H9 (cell line): ENCODE measurements around the gene NKPD1. TPM values are rescaled to one million over a fixed set of nuclear protein-coding genes. Genes with fewer than 3 reads are reported as not detected.
A peak's percentile ranks its signal among the peaks of the same experiment; 100 is the strongest.

Experiments
- DNase-seq: peaks from one replicate; pipeline ENCODE4 v3.0.0-alpha.2; 2017
- H2AFZ ChIP-seq: one replicate; pipeline ENCODE4 v1.6.1; 2013; ENCODE audit warnings: mild to moderate bottlenecking, low read length, control low read depth, moderate library complexity
- H2AK5ac ChIP-seq: 2 replicates; pipeline ENCODE4 v1.6.1; 2013; ENCODE audit warnings: low read length, control low read depth, mixed read lengths; ENCODE audit not compliant: insufficient read length
- H2BK120ac ChIP-seq: one replicate; pipeline ENCODE4 v1.6.1; 2013; ENCODE audit warnings: low read depth, mild to moderate bottlenecking, low read length, control low read depth, inconsistent platforms; ENCODE audit not compliant: poor library complexity, severe bottlenecking
- H2BK12ac ChIP-seq: 2 replicates; pipeline ENCODE4 v1.6.1; 2013; ENCODE audit warnings: low read length, control low read depth, mixed read lengths, low read depth; ENCODE audit not compliant: insufficient read length
- H2BK15ac ChIP-seq: 2 replicates; pipeline ENCODE4 v1.6.1; 2013; ENCODE audit warnings: low read depth, low read length, control low read depth
- H2BK20ac ChIP-seq: one replicate; pipeline ENCODE4 v1.6.1; 2013; ENCODE audit warnings: low read depth, mild to moderate bottlenecking, low read length, control low read depth, inconsistent platforms; ENCODE audit not compliant: poor library complexity, severe bottlenecking
- H2BK5ac ChIP-seq: 2 replicates; pipeline ENCODE4 v1.6.1; 2013; ENCODE audit warnings: low read length, control low read depth, mixed read lengths; ENCODE audit not compliant: insufficient read length
- H3K14ac ChIP-seq: 2 replicates; pipeline ENCODE4 v1.6.1; 2013; ENCODE audit warnings: low read length, control low read depth; ENCODE audit not compliant: insufficient read depth
- H3K18ac ChIP-seq: 2 replicates; pipeline ENCODE4 v1.6.1; 2013; ENCODE audit warnings: low read depth, mild to moderate bottlenecking, mixed read lengths, low read length, control low read depth; ENCODE audit not compliant: insufficient read length
- H3K23ac ChIP-seq: 2 replicates; pipeline ENCODE4 v1.6.1; 2013; ENCODE audit warnings: low read length, control low read depth, mixed read lengths, low read depth; ENCODE audit not compliant: insufficient read length
- H3K23me2 ChIP-seq: 2 replicates; pipeline ENCODE4 v1.6.1; 2013; ENCODE audit warnings: low read depth, mild to moderate bottlenecking, mixed read lengths, low read length, control low read depth; ENCODE audit not compliant: insufficient read length, poor library complexity, severe bottlenecking
- H3K27ac ChIP-seq: 2 replicates; pipeline ENCODE4 v1.5.1; 2013; ENCODE audit warnings: low read length, control low read depth, mixed read lengths, low read depth; ENCODE audit not compliant: insufficient read length
- H3K27me3 ChIP-seq: 2 replicates; pipeline ENCODE4 v1.6.1; 2013; ENCODE audit warnings: low read length, control low read depth, inconsistent platforms; ENCODE audit not compliant: insufficient read depth
- H3K4ac ChIP-seq: 2 replicates; pipeline ENCODE4 v1.6.1; 2013; ENCODE audit warnings: low read depth, mild to moderate bottlenecking, control low read depth, inconsistent platforms, low read length, moderate library complexity
- H3K4me1 ChIP-seq: 2 replicates; pipeline ENCODE4 v1.6.1; 2013; ENCODE audit warnings: low read length, control low read depth, inconsistent platforms; ENCODE audit not compliant: insufficient read depth
- H3K4me2 ChIP-seq: 2 replicates; pipeline ENCODE4 v1.6.1; 2013; ENCODE audit warnings: low read length, control low read depth, mixed read lengths; ENCODE audit not compliant: insufficient read length, insufficient read depth
- H3K56ac ChIP-seq: 2 replicates; pipeline ENCODE4 v1.6.1; 2013; ENCODE audit warnings: low read depth, mild to moderate bottlenecking, mixed read lengths, low read length, control low read depth; ENCODE audit not compliant: insufficient read length
- H3K79me1 ChIP-seq: 2 replicates; pipeline ENCODE4 v1.6.1; 2013; ENCODE audit warnings: low read depth, mild to moderate bottlenecking, moderate library complexity, low read length, control low read depth, inconsistent platforms; ENCODE audit not compliant: insufficient read depth, poor library complexity, severe bottlenecking
- H3K79me2 ChIP-seq: 2 replicates; pipeline ENCODE4 v1.6.1; 2013; ENCODE audit warnings: low read length, control low read depth, inconsistent platforms; ENCODE audit not compliant: insufficient read depth
- H3K9ac ChIP-seq: 2 replicates; pipeline ENCODE4 v1.6.1; 2013; ENCODE audit warnings: low read length, control low read depth, mixed read lengths; ENCODE audit not compliant: insufficient read length; ENCODE audit errors: extremely low read depth
- H3K9me3 ChIP-seq: one replicate; pipeline ENCODE4 v1.6.1; 2013; ENCODE audit warnings: low read depth, low read length, inconsistent platforms; ENCODE audit not compliant: control insufficient read depth
- H3T11ph ChIP-seq: one replicate; pipeline ENCODE4 v1.6.1; 2013; ENCODE audit warnings: mild to moderate bottlenecking, low read length, control low read depth, inconsistent platforms
- H4K20me1 ChIP-seq: one replicate; pipeline ENCODE4 v1.6.1; 2013; ENCODE audit not compliant: control insufficient read depth, insufficient read length, insufficient read depth
- H4K5ac ChIP-seq: 2 replicates; pipeline ENCODE4 v1.6.1; 2013; ENCODE audit warnings: low read depth, mild to moderate bottlenecking, mixed read lengths, low read length, control low read depth; ENCODE audit not compliant: insufficient read length
- H4K8ac ChIP-seq: replicated peaks from 2 replicates; pipeline ENCODE4 v1.6.1; 2013; ENCODE audit warnings: low read length, control low read depth, mixed read lengths, low read depth; ENCODE audit not compliant: insufficient read length
- H4K91ac ChIP-seq: 2 replicates; pipeline ENCODE4 v1.6.1; 2013; ENCODE audit warnings: low read depth, mild to moderate bottlenecking, moderate library complexity, mixed read lengths, low read length, control low read depth; ENCODE audit not compliant: insufficient read length
- H3K27ac Mint-ChIP-seq, 3 experiments: 2 replicates in 2 of 3; 3 replicates in 1 of 3; pipeline ENCODE4 v1.8.0; 2020 to 2021; ENCODE audit warnings: mixed read lengths in 3 of 3, mild to moderate bottlenecking in 1 of 3, moderate library complexity in 1 of 3
- H3K27me3 Mint-ChIP-seq: 2 replicates; pipeline ENCODE4 v1.8.0; 2021; ENCODE audit warnings: low read depth, mild to moderate bottlenecking, moderate library complexity, mixed read lengths
- H3K36me3 Mint-ChIP-seq, 3 experiments: 2 replicates in 2 of 3; 3 replicates in 1 of 3; pipeline ENCODE4 v1.8.0; 2020 to 2021; ENCODE audit warnings: low read depth in 3 of 3, mixed read lengths in 3 of 3; ENCODE audit not compliant: insufficient read depth in 1 of 3
- H3K4me1 Mint-ChIP-seq, 2 experiments: 2 replicates each; pipeline ENCODE4 v1.8.0; 2020; ENCODE audit warnings: mixed read lengths in 2 of 2
- H3K4me3 Mint-ChIP-seq, 2 experiments: 2 replicates in 1 of 2; 3 replicates in 1 of 2; pipeline ENCODE4 v1.8.0; 2020 to 2021; ENCODE audit warnings: mild to moderate bottlenecking in 2 of 2, mixed read lengths in 2 of 2, moderate library complexity in 1 of 2
- H3K9me3 Mint-ChIP-seq, 2 experiments: 2 replicates in 1 of 2; 3 replicates in 1 of 2; pipeline ENCODE4 v1.8.0; 2020; ENCODE audit warnings: mild to moderate bottlenecking in 2 of 2, mixed read lengths in 2 of 2, moderate library complexity in 1 of 2
- WGBS: extraction: QIAGEN DNeasy Blood & Tissue Kit; methylation state at CpG from one replicate; pipeline ENCODE4 v1.1.7; 2013; ENCODE audit warnings: missing lambda C conversion rate, low lambda C conversion rate, mixed read lengths; ENCODE audit not compliant: insufficient read length; ENCODE audit errors: extremely low coverage; 5-methylcytosine and 5-hydroxymethylcytosine counted together
- total RNA-seq: library from RNA; stranded (reverse); gene quantifications from 2 replicates; pipeline ENCODE4 v1.2.1, GENCODE V29; 2021
- TF ChIP-seq, protein P1 (sequence below): fragments of 200-600 bp; sonication (generic); conservative IDR thresholded peaks from 3 replicates; pipeline ENCODE4 v1.8.0; 2021; ENCODE audit warnings: antibody characterized with exemption, mild to moderate bottlenecking

NKPD1 gene
- total RNA-seq, 1 experiment from 2014 or later, result 0.17 TPM

DNA sequence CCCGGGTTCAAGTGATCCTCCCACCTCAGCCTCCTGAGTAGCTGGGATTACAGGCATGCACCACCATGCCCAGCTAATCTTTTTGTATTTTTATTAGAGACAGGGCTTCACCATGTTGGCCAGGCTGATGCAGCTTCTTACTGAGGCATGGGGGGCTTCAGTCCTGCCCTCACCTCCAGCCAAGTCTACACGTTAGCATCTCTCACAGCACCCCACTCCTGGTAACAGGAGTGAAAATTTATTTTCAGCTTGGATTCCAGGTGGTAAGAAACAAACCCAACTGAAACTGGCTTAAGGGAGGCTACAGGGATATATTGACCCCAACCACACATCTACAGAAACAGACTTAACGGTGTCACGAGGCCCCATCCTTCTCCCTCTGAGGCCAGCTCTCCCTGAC, 10.6 kb downstream of the NKPD1 start:
- H3K79me2 ChIP-seq, result no peaks in the 10 kb centered on the region
- Mint-ChIP-seq H3K4me1 (peaks cover 8 to 14% of the 10 kb centered on the region in 2 experiments), H3K9me3 (no peaks in the 10 kb centered on the region; a peak in 1 of 5 replicates), H3K27ac (peak overlapping the region in 1 of 3 experiments; percentile 90; a peak in 1 of 7 replicates), H3K36me3 (peaks cover 0 to 6% (median 0%) of the 10 kb centered on the region in 3 experiments; a peak in 3 of 7 replicates), H3K27me3 (peaks cover 39% of the 10 kb centered on the region), H3K4me3 (no peak overlapping the region)
- no peak overlapping the region for H4K91ac ChIP-seq
- no peak overlapping the region for H3T11ph ChIP-seq
- no peak overlapping the region for H2AK5ac ChIP-seq
- H2BK12ac ChIP-seq, result no peak overlapping the region
- peaks cover 7% of the 10 kb centered on the region; the same call in 1 of the 2 replicates for H3K27me3 ChIP-seq
- H3K9me3 ChIP-seq, result no peaks in the 10 kb centered on the region
- DNase-seq, result no peak
- H3K27ac ChIP-seq, result no peak overlapping the region
- H3K18ac ChIP-seq, result no peak overlapping the region
- H4K8ac ChIP-seq, result no peak overlapping the region
- no peak overlapping the region for H4K5ac ChIP-seq
- no peak overlapping the region for H3K4me2 ChIP-seq
- H3K56ac ChIP-seq, result no peak overlapping the region
- TF ChIP-seq, protein P1, sequence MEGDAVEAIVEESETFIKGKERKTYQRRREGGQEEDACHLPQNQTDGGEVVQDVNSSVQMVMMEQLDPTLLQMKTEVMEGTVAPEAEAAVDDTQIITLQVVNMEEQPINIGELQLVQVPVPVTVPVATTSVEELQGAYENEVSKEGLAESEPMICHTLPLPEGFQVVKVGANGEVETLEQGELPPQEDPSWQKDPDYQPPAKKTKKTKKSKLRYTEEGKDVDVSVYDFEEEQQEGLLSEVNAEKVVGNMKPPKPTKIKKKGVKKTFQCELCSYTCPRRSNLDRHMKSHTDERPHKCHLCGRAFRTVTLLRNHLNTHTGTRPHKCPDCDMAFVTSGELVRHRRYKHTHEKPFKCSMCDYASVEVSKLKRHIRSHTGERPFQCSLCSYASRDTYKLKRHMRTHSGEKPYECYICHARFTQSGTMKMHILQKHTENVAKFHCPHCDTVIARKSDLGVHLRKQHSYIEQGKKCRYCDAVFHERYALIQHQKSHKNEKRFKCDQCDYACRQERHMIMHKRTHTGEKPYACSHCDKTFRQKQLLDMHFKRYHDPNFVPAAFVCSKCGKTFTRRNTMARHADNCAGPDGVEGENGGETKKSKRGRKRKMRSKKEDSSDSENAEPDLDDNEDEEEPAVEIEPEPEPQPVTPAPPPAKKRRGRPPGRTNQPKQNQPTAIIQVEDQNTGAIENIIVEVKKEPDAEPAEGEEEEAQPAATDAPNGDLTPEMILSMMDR, result no peak
- H3K23me2 ChIP-seq, result no peaks in the 10 kb centered on the region
- H3K79me1 ChIP-seq, result no peaks in the 10 kb centered on the region
- H2BK20ac ChIP-seq, result no peak overlapping the region
- WGBS, result no CpG with 5 or more reads among the region's 4 CpGs
- H2BK5ac ChIP-seq, result no peak overlapping the region
- no peak overlapping the region for H3K23ac ChIP-seq
- H2BK120ac ChIP-seq, result no peak overlapping the region
- H3K4ac ChIP-seq, result no peak overlapping the region
- no peak overlapping the region for H2BK15ac ChIP-seq
- H4K20me1 ChIP-seq, result no peaks in the 10 kb centered on the region
- no peak overlapping the region for H3K9ac ChIP-seq
- H2AFZ ChIP-seq, result no peak overlapping the region
- no peaks in the 10 kb centered on the region for H3K4me1 ChIP-seq
- H3K14ac ChIP-seq, result no peak overlapping the region
